Keratinocyte (primary cell): ENCODE measurements around the gene C7orf33. TPM values are rescaled to one million over a fixed set of nuclear protein-coding genes. Genes with fewer than 3 reads are reported as not detected.

Source experiments
- DNase-seq: peaks from one replicate; pipeline ENCODE4 v3.0.0-alpha.2; 2011; ENCODE audit warnings: low read depth, missing footprints, low spot score
- FAIRE-seq: peaks from 2 replicates; lab custom pipeline; 2011; peaks lifted over from hg19 to GRCh38; lab: Jason Lieb, UNC
- H2AFZ ChIP-seq: 2 replicates; pipeline ENCODE4 v1.6.0; 2012; ENCODE audit warnings: low read length, control low read depth, inconsistent platforms; ENCODE audit not compliant: control insufficient read depth
- H3K27ac ChIP-seq: 2 replicates; pipeline ENCODE4 v1.5.1; 2011; ENCODE audit warnings: low read length; ENCODE audit not compliant: control insufficient read depth, insufficient read depth
- H3K27me3 ChIP-seq: 3 replicates; pipeline ENCODE4 v1.6.0; 2011; ENCODE audit warnings: low read length; ENCODE audit not compliant: control insufficient read depth, insufficient read depth; ENCODE audit errors: extremely low read depth
- H3K36me3 ChIP-seq, 2 experiments: 2 replicates in 1 of 2; 3 replicates in 1 of 2; pipeline ENCODE4 v1.5.1; 2011; ENCODE audit warnings: low read length in 2 of 2, mild to moderate bottlenecking in 1 of 2; ENCODE audit not compliant: control insufficient read depth in 2 of 2, insufficient read depth in 2 of 2; ENCODE audit errors: extremely low read depth in 1 of 2
- H3K4me1 ChIP-seq: 3 replicates; pipeline ENCODE4 v1.5.1; 2011; ENCODE audit warnings: low read length; ENCODE audit not compliant: control insufficient read depth, insufficient read depth; ENCODE audit errors: extremely low read depth
- H3K4me2 ChIP-seq: 3 replicates; pipeline ENCODE4 v1.6.0; 2011; ENCODE audit warnings: low read depth, low read length; ENCODE audit not compliant: control insufficient read depth, insufficient read depth; ENCODE audit errors: extremely low read depth
- H3K4me3 ChIP-seq, 3 experiments: fragments of 200-600 bp in 1 of 3; sonication (generic) in 1 of 3; 2 replicates in 2 of 3; 3 replicates in 1 of 3; pipeline ENCODE4 v1.5.1; 2011 to 2016; ENCODE audit warnings: low read length in 3 of 3, mild to moderate bottlenecking in 3 of 3, control low read depth in 2 of 3, inconsistent platforms in 1 of 3, low read depth in 1 of 3, mixed read lengths in 1 of 3, mixed run types in 1 of 3, moderate library complexity in 1 of 3; ENCODE audit not compliant: control insufficient read depth in 2 of 3, insufficient read depth in 2 of 3; ENCODE audit errors: extremely low read depth in 1 of 3
- H3K79me2 ChIP-seq: 2 replicates; pipeline ENCODE4 v1.6.0; 2012; ENCODE audit warnings: low read length; ENCODE audit not compliant: control insufficient read depth, insufficient read depth
- H3K9ac ChIP-seq: 3 replicates; pipeline ENCODE4 v1.6.0; 2011; ENCODE audit warnings: low read length; ENCODE audit not compliant: control insufficient read depth, insufficient read depth; ENCODE audit errors: extremely low read depth
- H3K9me1 ChIP-seq: 3 replicates; pipeline ENCODE4 v1.6.0; 2011; ENCODE audit warnings: low read length; ENCODE audit not compliant: control insufficient read depth, insufficient read depth; ENCODE audit errors: extremely low read depth
- H3K9me3 ChIP-seq: 2 replicates; pipeline ENCODE4 v1.5.1; 2012; ENCODE audit warnings: low read depth, low read length; ENCODE audit not compliant: control insufficient read depth
- H4K20me1 ChIP-seq: 3 replicates; pipeline ENCODE4 v1.6.0; 2011; ENCODE audit warnings: low read length; ENCODE audit not compliant: control insufficient read depth, insufficient read depth; ENCODE audit errors: extremely low read depth
- CTCF ChIP-seq, 3 experiments: IDR thresholded peaks in 1 of 3; conservative IDR thresholded peaks in 1 of 3; optimal IDR thresholded peaks in 1 of 3; 2 replicates in 2 of 3; 3 replicates in 1 of 3; pipeline versions ENCODE3 to v1.5.1; 2011; ENCODE audit warnings: low read length in 3 of 3, mild to moderate bottlenecking in 3 of 3, moderate library complexity in 2 of 3, control low read depth in 1 of 3, inconsistent platforms in 1 of 3; ENCODE audit not compliant: insufficient read depth in 2 of 3; ENCODE audit errors: extremely low read depth in 1 of 3
- EZH2 ChIP-seq: IDR thresholded peaks from one replicate; pipeline ENCODE4 v1.6.1; 2012; ENCODE audit warnings: inconsistent platforms, mild to moderate bottlenecking, low read length, moderate library complexity
- dilution Hi-C: fragments of 300-500 bp; cut with MboI; formaldehyde crosslinking; loops from one replicate; pipeline ENCODE4 v1.7.0; 2020; ENCODE audit warnings: low sequenced_read_pairs; ENCODE audit not compliant: extremely low pct_ligation_motif_present
- polyA plus RNA-seq, 5 experiments: library from polyadenylated mRNA; depleted of rRNA in 3 of 5; stranded (reverse) in 3 of 5; stranded (forward) in 1 of 5; unstranded in 1 of 5; fragments of >200 nt; gene quantifications; 1 replicate in 1 of 5; 2 replicates in 3 of 5; 3 replicates in 1 of 5; pipeline versions ENCODE4 v1.2.1 to v1.2.3, GENCODE V29; 2011 to 2012; ENCODE audit warnings: missing spikeins in 2 of 5, low read depth in 1 of 5, low replicate concordance in 1 of 5

Gene C7orf33
- polyA plus RNA-seq, 1 donor (not counting 4 experiments of a cell fraction or from before 2014, with no cell fraction given): not detected

- Histone ChIP-seq H3K9me1 (no peaks in the 10 kb centered on the region), H3K27ac (no peak overlapping the region)
- FAIRE-seq: no peak
Observed at GRCh38 chr7:148665221-148665620, 74.7 kb downstream of the C7orf33 start.

More at GRCh38 chr7:148665221-148665620, 74.7 kb downstream of the C7orf33 start:
- H2AFZ ChIP-seq: no peak overlapping the region
- H3K4me3 ChIP-seq: no peak overlapping the region
- no peaks in the 10 kb centered on the region for H3K79me2 ChIP-seq
- no peaks in the 10 kb centered on the region for H3K36me3 ChIP-seq
- no peak overlapping the region for H3K9ac ChIP-seq
- H3K4me1 ChIP-seq: no peaks in the 10 kb centered on the region
- H3K27me3 ChIP-seq: no peaks in the 10 kb centered on the region
- TF ChIP-seq EZH2 (no peak), CTCF (optimal IDR thresholded peaks at IDR 0.05 in 1 of 3, IDR thresholded peaks at IDR 0.05 in 1 of 3, conservative IDR thresholded peaks at IDR 0.05 in 1 of 3; ENCODE audit: extremely low read depth in 1 of 3, insufficient read depth in 2 of 3, low read length in 3 of 3) (no peak)
- H4K20me1 ChIP-seq: no peaks in the 10 kb centered on the region
- dilution Hi-C loops: no loop called here
- H3K9me3 ChIP-seq: no peaks in the 10 kb centered on the region
- H3K4me2 ChIP-seq: no peak overlapping the region
- DNase-seq: no peak

Other genes with a start within 250 kb of the C7orf33 start
- 42.5 to 55.4 TPM (median 50.7 TPM) in 3 replicates for gene CUL1, start 108.1 kb downstream of the C7orf33 start, polyA plus RNA-seq